MM.1S (cell line): ENCODE measurements around the gene WSCD1.

Source experiments
- CTCF ChIP-seq: fragments of 300-600 bp; sonication (generic); IDR thresholded peaks from 2 replicates; pipeline ENCODE4 v1.5.1; 2016; ENCODE audit warnings: antibody characterized with exemption, low read length, mixed read lengths
- EZH2 ChIP-seq: fragments of 300-600 bp; sonication (generic); optimal IDR thresholded peaks from 2 replicates; pipeline ENCODE3; 2017; ENCODE audit warnings: low read depth, mild to moderate bottlenecking, antibody characterized with exemption, low read length, mixed read lengths
- EZH2phosphoT487 ChIP-seq: fragments of 300-600 bp; sonication (generic); IDR thresholded peaks from 2 replicates; pipeline ENCODE4 v1.6.1; 2018; ENCODE audit warnings: antibody characterized with exemption, low read length

GRCh38 chr17:6064868-6065267, 5.3 kb upstream of the WSCD1 start:
- TF ChIP-seq CTCF (no peak), EZH2 (no peak), EZH2phosphoT487 (no peak)
